ENCODE results near the gene SKA3. TPM values are rescaled to one million over a fixed set of nuclear protein-coding genes. Genes with fewer than 3 reads are reported as not detected.
"Not testable (repeated sequence)": the region's sequence is repeated elsewhere in the genome, so short reads cannot be mapped to it uniquely, and the experiment has no call there.

The SKA3 gene
- total RNA-seq, 2 donors from 2014 or later = 2.0 TPM; not detected in 1

DNA sequence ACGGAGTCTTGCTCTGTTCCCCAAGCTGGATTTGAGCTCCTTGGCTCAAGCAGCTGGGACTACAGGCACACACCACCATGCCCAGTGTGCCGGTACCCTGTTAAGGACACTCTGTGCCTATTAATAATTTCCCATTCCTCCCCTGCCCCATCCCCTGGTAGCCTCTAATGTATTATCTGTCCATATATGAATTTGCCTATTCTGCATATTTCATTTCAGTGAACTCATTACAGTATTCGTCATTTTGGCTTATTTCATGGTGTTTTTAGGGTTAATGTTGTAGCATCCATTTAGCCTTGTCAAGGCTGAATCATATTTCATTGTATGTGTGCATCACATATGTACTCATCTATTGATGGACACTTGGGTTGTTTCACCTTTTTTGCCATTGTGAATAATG, 33.6 kb downstream of the SKA3 start:
- peaks cover 20% of the 10 kb centered on the region for H3K36me3 ChIP-seq

GRCh38 chr13:21139374-21139773, 37.0 kb downstream of the SKA3 start:
- H3K4me3 ChIP-seq = peak overlapping the region; percentile 73 to 87
- no peaks in the 10 kb centered on the region for H3K36me3 ChIP-seq
- H3K4me1 ChIP-seq = peaks cover 0 to 37% of the 10 kb centered on the region in 2 donors
- H3K27me3 ChIP-seq = no peaks in the 10 kb centered on the region
- H3K27ac ChIP-seq = peak overlapping the region; percentile 90
- H3K9me3 ChIP-seq = no peaks in the 10 kb centered on the region
- TF ChIP-seq CTCF (IDR thresholded peaks at IDR 0.05) = no peak
- DNase-seq (ENCODE audit: low spot score) = no peak

More for the DNA sequence above, 33.6 kb downstream of the SKA3 start:
- Histone ChIP-seq H3K27me3 (no peaks in the 10 kb centered on the region), H3K27ac (no peak overlapping the region), H3K4me3 (no peak overlapping the region), H3K4me1 (peaks cover 0 to 37% of the 10 kb centered on the region in 2 donors), H3K9me3 (no peaks in the 10 kb centered on the region)
- DNase-seq (ENCODE audit: low spot score) = no peak
- no peak for TF ChIP-seq CTCF (IDR thresholded peaks at IDR 0.05)

DNA sequence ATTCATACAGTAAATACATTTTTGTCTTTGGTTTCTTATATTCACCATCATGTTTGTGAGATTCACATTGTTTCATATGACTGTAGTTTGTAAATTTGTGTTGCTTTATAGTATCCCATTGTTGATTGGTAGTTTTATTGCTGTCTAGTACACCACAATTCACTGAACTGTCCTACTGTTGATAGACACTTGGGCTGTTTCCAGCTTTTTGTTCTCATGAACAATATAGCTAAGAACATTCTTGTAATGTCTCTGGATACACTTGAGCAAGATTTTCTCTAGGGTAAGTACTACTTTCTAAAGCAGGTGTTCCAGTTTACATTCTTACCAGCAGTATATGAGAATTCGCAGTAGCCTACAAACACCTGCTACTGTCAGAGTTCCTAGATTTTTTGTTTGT, 37.8 kb downstream of the SKA3 start:
- TF ChIP-seq CTCF (IDR thresholded peaks at IDR 0.05) = no peak
- no peak overlapping the region for H3K27ac ChIP-seq
- H3K9me3 ChIP-seq = no peaks in the 10 kb centered on the region
- no peaks in the 10 kb centered on the region for H3K27me3 ChIP-seq
- peaks cover 0 to 33% of the 10 kb centered on the region in 2 donors for H3K4me1 ChIP-seq
- no peaks in the 10 kb centered on the region for H3K36me3 ChIP-seq
- H3K4me3 ChIP-seq = no peak overlapping the region
- DNase-seq (ENCODE audit: low spot score) = no peak

DNA sequence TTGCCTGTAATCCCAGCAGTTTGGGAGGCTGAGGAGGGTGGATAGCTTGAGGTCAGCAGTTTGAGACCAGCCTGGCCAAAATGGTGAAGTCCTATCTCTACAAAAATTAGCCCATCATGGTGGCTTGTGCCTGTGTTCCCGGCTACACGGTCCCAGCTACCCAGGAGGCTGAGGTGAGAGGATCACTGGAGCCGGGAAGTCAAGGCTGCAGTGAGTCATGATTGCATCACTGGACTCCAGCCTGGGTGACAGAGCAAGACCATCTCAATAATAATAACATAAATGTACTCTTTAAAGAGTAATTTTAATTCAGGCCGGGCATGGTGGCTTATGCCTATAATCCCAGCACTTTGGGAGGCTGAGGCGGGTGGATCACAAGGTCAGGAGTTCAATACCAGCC, 38.7 kb downstream of the SKA3 start:
- no peak for TF ChIP-seq CTCF (IDR thresholded peaks at IDR 0.05)
- no peaks in the 10 kb centered on the region for H3K36me3 ChIP-seq
- H3K4me3 ChIP-seq = no peak overlapping the region
- H3K27me3 ChIP-seq = no peaks in the 10 kb centered on the region
- no peak overlapping the region for H3K27ac ChIP-seq
- H3K9me3 ChIP-seq = no peaks in the 10 kb centered on the region
- no peak for DNase-seq (ENCODE audit: low spot score)
- peaks cover 0 to 24% of the 10 kb centered on the region in 2 donors for H3K4me1 ChIP-seq

DNA sequence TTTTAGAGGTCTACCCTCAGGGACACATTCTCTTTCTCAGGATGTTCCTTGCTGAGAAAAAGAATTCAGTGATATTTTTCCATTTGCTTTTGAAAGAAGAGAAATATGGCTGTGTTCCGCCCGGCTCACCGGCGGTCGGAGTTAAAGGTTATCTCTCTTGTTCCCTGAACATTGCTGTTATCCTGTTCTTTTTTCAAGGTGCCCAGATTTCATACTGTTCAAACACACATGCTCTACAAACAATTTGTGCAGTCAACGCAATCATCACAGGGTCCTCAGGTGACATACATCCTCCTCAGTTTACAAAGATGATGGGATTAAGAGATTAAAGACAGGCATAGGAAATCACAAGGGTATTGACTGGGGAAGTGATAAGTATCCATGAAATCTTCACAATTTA, 40.5 kb downstream of the SKA3 start:
- not testable (repeated sequence) for H3K27me3 ChIP-seq; H3K4me3 ChIP-seq; DNase-seq (ENCODE audit: low spot score); H3K36me3 ChIP-seq; H3K27ac ChIP-seq; H3K4me1 ChIP-seq; H3K9me3 ChIP-seq

- Histone ChIP-seq H3K36me3 (no peaks in the 10 kb centered on the region), H3K4me3 (no peak overlapping the region), H3K27me3 (no peaks in the 10 kb centered on the region), H3K4me1 (peaks cover 0 to 2% of the 10 kb centered on the region in 2 donors), H3K27ac (no peak overlapping the region), H3K9me3 (no peaks in the 10 kb centered on the region)
- no peak for TF ChIP-seq CTCF (IDR thresholded peaks at IDR 0.05)
- no peak for DNase-seq (ENCODE audit: low spot score)
These were observed 41.9 kb downstream of the SKA3 start for GRCh38 chr13:21134475-21134874.
